Renal cortex interstitium (tissue), 11 donors: ENCODE measurements around the gene PAFAH1B1. TPM values are rescaled to one million over a fixed set of nuclear protein-coding genes. Genes with fewer than 3 reads are reported as not detected.

Experiments
- DNase-seq, 11 donors: peaks; one replicate each; pipeline ENCODE4 v3.0.0-alpha.2; 2013; ENCODE audit warnings: low read depth in 9 of 11, low spot score in 4 of 11; ENCODE audit errors: extremely low read depth in 1 of 11
- polyA plus RNA-seq, 3 donors: library from polyadenylated mRNA; unstranded; fragments of 120-200 nt; gene quantifications; one replicate each; pipeline ENCODE4 v1.2.1, GENCODE V29; 2013; ENCODE audit not compliant: insufficient read length in 3 of 3

Gene PAFAH1B1
- polyA plus RNA-seq, 3 donors = 130 to 157 (median 148) TPM

- no peak for DNase-seq
Measured at GRCh38 chr17:2706911-2707510, 113.6 kb downstream of the PAFAH1B1 start.

GRCh38 chr17:2707721-2708584 lies 114.5 kb downstream of the PAFAH1B1 start:
- no peak for DNase-seq

DNA sequence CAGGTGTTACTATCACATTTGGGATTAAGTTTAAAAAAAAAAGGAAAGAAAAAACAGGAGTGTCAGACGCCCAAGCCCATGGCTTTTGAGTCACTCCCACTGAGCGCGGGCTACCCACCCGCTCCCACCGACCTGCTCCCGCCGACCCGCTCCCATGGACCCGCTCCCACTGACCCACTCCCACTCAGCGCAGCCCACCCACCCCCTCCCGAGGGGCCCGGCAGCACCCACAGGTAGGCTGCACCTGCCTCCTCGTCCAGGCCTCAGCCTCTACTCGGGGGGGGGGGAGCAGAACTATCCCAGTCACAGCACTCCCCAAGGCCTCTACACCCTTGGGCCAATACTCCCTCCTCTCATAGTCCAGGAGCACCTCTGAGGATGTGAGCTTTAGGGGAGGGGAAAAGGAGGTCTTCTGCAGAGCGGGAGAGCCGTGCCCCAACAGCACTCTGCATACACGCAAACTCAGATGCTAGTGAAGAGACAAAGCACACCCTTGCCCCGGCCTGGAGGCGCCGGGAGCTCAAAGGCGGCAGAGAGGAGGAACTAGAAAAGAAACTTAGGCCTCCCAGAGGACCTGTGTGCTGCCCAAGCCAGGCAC lies 115.2 kb downstream of the PAFAH1B1 start:
- DNase-seq = no peak

DNA sequence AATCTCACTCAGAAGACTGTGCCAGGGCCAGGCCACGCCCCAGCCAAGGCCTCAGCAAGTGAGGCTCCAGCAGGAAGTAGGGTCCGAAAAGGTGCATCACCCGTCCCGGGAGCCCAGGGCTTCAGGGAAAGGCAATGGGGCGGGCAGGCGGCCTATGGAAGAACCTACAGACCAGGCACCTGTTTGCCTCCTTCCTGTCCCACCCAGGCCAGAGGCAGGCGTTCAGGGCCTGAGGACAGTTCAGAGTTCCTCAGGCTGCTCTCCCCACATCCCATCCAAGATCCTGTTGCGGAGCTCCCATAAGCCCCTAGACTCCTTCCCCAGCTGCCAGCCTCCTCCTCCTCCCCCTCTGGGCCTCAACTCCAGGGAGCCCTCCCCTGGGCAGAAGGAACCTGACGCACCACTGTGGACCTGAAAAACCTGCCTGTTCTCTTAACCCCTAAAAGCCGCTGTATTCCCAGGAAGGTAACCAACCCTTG lies 115.8 kb downstream of the PAFAH1B1 start:
- DNase-seq = no peak

DNA sequence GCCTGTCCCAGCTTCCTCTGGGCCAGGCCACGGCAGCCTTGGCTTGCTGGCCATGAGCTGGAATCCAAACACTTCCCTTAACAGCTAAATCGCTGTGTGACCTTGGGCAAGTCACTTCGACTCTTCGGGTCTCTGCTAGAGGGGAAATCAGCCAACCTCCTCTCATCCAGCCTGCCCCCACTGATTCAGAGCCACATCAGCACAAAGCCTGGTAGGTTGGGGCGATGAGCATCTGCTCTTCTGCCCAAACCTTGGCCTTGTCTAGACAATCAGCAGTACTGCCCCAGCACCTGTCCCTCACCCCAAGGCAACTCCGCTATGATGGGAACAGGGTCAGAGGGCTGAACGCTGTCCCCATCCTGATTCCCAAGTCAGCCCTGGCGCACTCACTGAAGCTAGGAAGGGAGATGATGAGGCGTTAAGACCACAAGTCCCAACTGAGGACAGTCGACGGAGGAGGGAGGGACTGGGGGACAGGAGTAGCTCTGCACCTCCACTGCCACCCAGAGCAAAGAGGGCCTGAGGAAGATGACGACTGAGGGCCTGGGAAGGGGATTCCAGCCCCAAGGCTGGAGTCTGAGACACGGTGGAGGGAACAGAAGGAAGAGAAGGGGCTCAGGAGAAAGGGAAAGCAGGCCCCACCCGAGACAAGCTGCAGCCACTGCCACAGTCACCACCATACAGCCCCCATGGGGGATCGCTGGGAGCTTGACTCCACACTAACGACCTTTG lies 116.8 kb downstream of the PAFAH1B1 start:
- DNase-seq = no peak

DNA sequence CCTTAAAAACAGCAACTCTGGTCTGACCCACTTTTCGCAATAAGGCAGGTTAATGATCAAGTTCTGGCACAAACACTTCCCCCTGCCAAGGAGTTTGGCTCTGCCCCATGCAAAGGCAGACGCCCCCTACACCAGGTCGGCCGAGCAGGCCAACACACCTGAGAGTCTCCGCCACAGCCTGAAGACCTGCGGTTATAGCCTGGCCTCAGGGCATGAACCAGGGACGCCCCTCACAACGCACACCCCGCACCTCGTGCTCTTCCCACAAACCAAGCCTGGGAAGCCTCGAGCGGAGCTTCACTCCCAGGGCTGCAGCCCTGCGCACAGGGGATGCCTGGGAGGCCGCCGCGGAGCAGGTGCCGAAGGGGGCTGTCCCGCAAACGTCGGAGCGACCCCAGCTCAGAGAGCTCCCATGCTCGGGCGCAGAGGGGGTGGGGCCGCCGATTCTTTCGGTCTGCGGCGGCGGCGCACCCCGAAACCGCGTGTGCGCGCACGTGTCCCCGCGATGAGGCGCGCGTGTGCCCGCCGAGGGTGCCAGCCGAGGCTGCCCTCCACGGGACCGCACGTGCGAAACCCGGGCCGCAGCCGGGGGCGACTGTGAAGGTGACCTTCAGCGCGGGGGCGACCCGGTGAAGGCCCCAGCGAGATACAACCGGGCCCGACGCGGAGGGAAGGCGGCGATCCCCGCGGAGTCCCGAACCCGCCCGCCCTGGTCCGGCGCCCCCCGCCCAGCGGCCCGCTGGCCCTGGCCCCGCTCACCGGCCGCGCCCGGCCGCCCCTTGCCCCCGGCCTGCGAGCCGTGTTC lies 117.6 kb downstream of the PAFAH1B1 start:
- no peak for DNase-seq

- DNase-seq = peak; percentile 84 to 96 (median 91)
Measured at GRCh38 chr17:2711608-2712299, 118.3 kb downstream of the PAFAH1B1 start, which contains the start of gene CLUH. Gene CLUH (minus strand): TSS chr17:2711764. CDS start chr17:2711661, 103 bp downstream.

GRCh38 chr17:2712300-2713043 lies 119.0 kb downstream of the PAFAH1B1 start:
- no peak for DNase-seq

DNA sequence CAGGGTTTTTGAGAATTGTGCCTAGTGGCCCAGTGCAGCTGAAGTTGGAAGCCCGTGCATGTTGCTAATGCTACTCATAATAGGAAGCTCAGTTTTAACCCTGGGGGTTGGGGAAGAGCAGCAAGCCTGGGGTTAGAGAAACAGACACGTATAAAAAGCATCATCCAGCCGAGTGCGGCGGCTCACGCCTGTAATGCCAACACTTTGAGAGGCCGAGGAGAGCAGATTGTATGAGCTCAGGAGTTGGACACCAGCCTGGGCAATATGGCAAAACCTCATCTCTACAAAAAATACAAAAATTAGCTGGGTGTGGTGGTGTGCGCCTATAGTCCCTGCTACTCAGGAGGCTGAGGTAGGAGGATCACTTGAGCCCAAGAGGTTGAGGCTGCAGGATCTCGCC lies 120.4 kb downstream of the PAFAH1B1 start:
- no peak for DNase-seq

- DNase-seq = no peak
Measured at GRCh38 chr17:2716649-2717048, 123.2 kb downstream of the PAFAH1B1 start.

DNA sequence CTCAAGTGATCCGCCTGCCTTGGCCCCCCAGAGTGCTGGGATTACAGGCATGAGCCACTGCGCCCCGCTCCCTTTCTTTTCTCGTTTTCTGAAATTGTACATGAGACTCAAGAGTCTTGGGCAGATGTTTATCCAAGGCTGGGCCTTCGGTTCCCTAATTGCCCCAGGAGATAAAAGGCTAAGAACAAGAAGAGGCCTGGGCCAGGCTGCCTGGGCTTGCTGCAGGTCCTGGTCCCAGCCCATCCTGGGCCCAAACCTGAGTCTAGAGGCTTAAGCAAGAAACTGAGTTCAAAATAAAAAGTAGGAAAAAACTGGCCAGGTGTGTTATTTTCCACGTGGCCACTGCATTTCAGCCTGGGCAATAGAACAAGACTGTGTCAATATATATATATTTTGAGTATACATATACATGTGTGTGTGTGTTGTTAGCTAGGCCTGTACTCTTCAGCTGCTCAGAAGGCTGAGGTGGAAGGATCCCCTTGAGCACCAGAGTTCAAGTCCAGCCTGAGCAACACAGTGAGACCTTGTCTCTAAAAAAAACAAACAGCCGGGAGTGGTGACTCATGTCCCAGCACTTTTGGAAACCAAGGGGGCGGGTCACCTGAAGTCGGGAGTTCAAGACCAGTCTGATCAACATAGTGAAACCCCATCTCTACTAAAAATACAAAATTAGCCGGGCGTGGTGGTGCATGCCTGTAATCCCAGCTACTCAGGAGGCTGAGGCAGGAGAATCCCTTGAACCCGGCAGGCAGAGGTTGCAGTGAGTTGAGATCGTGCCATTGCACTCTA lies 124.9 kb downstream of the PAFAH1B1 start:
- no peak for DNase-seq

- DNase-seq = no peak
Measured at GRCh38 chr17:2719861-2720260, 126.4 kb downstream of the PAFAH1B1 start.

GRCh38 chr17:2721603-2722002 lies 128.1 kb downstream of the PAFAH1B1 start:
- DNase-seq = no peak

GRCh38 chr17:2722611-2723010 lies 129.2 kb downstream of the PAFAH1B1 start:
- DNase-seq = no peak

GRCh38 chr17:2723505-2723996 lies 130.1 kb downstream of the PAFAH1B1 start:
- no peak for DNase-seq

GRCh38 chr17:2723997-2724783 lies 130.7 kb downstream of the PAFAH1B1 start:
- peak in 1 of 11 donors; percentile 12 for DNase-seq
